ENCODE data around the gene PRDM16. TPM values are rescaled to one million over a fixed set of nuclear protein-coding genes. Genes with fewer than 3 reads are reported as not detected.

Gene PRDM16
- polyA plus RNA-seq, 10 donors: 0.47 to 1.5 (median 0.92) TPM

DNA sequence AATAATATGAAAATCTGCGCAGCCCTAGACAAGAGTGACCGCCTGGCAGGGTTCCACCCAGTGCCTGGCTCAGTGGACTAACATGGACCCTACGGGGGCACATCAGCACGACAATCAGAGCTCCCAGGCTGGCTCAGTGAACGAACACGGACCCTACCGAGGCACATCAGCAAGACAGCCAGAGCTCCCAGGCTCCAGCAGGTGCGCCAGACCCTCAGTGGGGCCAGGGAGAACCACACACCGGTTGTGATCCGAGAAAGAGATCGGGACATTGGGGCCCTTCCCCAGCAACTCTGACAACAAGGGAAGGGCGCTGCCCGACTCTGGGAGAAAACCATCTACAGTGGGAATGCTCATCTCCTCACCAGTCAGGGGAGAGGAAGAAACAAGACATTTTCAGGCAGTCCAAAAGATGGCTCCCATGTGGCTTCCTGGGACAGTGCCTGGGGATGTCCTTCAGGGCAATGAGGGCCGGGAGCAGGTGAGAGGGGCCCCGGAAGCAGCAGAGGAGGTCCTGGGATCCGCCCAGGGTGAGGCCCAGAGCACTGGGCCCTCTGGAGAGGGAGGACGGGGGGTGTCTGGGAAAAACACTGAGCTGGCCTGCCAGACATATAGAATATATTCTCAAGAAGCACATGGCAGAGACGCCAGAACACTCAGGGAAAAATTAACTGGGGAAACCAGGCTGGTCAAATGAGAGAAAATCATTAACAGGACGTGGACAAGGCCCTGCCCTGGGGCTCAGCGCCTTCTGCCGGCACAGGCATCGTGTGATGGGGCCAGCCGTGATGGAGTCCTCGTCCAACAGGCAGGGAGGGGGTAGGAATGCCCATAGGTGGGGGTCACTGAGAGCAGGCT is 390.3 kb downstream of the PRDM16 start:
- DNase-seq: no peak

DNA sequence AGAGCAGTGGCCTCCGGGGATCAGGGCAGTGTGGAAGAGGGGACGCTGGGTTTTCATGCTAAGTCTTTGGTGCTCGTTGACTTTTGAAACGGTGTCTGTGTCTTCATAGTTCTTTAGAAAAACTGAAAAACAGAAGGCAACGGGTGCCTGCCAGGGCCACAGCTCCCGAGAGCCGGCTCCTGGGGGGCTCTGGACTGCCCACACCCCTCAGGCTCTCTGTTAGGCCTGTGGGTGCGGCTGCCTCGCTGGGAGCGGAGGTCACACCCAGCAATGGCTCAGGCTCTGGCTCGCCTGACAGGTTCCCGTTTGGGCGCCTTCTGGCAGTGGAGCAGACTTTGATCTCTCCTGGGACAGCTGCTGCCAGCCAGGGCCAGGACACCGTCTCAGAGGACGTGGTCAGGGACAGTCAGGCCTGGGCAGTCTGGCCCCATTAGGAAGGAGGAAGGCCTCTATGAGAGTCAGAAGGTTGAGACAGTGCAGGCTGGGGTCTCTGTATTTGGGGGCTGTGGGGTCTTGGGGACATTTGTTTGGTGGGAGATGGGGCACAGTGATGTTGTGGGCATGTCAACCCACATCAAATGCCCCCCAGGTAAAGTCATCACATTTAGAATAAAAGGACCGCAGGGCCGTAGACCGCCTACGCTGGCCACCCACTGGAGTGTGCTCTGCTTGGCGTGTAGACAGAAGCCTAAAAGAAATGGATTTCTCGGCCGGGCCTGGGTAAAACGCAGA is 391.1 kb downstream of the PRDM16 start:
- no peak for DNase-seq

DNA sequence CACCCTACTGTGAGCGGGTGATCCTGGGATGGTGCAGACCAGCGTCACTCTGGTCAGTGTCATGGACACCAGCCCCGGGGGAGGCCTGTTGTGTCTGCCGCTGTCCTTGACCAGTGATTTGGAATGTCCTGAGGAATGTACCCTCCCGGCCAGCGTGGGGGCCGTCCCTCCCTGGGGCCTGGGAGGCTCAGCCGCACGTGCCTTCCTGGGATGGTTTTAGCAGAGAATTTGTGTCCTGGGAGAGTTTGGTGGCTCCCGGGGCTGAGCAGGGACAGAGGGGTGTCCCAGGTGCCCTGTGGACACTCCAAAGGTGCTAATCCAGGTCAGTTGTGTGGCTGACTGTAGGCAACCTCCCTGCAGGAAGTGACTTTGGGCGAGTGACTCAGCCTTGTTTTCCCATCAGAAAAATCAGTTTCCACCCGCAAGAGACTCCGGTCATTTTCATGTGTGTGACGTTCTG is 391.7 kb downstream of the PRDM16 start:
- no peak for DNase-seq

DNA sequence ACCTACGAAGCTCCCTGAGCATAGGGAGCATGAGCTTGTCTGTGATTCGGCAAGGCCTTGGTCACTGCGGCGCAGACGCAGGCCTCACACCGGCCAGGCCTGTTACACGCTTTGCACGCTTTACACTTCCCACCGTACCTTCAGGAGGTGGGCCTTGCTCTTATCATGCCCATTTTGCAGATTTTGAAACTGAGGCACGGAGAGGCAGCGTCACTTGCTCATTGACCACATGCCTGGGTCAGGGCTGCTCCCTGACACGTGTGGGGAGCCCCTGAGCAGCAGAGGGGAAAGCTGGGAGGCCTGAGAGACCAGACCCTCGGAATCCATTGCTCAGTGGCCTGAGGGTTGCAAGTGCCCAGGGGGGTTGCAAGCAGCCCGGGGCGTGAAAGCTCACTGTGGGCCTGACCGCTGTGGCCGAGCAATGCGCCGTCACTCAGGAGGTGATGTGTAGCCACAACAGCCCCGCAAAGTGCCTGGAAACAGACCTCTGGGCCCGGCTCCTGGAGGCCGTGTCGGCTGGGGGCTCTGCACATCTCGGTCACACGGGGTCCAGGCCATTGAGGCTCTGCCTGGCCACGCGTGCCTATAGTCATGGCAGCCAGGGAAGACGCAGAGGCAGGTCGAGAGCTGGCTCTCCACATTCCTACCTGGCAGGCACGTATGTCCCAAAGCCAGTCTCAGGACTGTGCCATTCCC is 392.4 kb downstream of the PRDM16 start:
- no peak for DNase-seq

DNA sequence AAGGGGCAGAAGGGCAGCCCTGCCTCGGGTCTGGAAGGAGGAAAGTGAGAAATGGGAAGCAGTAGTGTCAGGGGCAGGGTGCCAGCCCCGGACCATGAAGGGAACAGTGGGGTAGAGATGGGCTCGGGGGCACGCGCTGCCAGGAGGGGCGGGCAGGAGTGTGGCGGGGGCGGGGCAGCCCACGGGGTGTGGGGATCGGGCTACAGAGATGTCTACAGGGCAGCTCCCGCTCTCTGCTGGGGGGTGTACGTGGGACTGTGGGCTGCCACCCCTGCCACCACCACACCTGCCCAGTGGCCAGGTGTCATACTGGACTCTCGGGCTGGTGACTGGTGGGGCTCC is 392.9 kb downstream of the PRDM16 start:
- no peak for DNase-seq

DNA sequence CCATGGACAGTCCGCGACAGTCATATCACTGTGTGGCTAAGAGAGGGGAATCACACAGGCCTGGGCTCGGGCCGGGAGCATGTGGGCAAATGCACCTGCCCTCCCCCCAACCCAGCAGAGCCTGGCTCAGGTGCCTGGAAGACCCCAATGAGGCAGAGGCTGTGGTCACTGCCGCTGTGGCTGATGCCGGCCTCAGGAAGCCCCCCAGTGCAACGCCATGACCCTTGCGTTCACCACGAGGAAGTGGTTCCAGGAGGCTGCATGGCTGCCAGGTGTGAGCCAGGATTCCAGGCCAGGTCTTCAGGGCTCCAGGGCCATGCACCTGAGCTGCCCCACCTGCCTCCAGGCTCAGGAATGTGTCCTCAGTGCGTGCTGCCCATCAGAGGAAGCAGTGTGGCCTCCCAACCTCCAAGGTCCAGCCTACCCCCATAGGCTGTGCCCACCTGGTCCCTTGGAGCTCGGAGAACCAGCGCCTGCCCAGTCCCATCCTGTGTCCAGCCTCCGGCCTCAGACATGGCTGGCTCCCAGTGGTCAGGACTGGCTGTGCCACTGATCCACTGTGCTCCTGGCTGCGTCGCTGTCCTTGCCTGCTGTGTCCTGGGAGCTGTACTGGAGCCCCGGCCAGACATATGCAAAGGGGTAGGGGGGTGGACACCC is 393.5 kb downstream of the PRDM16 start:
- DNase-seq: no peak

DNA sequence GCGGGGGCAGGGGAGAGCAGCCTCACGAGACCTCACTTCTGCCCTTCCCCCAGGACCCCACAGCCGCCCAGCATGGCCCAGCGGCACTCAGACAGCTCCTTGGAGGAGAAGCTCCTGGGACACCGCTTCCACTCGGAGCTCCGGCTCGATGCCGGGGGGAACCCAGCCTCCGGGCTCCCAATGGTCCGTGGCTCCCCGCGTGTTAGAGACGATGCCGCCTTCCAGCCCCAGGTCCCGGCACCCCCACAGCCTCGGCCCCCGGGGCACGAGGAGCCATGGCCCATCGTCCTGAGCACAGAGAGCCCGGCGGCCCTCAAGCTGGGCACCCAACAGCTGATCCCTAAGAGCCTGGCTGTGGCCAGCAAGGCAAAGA is 394.0 kb downstream of the PRDM16 start:
- no peak for DNase-seq

DNA sequence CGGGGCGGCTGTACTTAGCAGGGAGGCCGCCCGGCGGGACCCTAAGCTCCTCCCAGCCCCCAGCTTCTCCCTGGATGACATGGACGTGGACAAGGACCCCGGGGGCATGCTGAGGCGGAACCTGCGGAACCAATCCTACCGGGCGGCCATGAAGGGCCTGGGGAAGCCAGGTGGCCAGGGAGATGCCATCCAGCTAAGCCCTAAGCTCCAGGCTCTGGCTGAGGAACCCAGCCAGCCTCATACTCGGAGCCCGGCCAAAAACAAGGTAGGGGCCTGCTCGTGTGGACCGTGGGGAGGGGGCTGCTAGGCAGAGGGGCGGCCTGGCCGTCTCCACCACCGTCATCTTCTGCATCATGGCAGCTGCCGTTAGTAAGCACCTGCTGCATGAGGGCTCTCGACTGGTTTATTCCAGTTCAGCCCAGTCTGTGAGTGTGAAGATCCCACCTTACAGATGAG is 394.4 kb downstream of the PRDM16 start:
- no peak for DNase-seq

DNA sequence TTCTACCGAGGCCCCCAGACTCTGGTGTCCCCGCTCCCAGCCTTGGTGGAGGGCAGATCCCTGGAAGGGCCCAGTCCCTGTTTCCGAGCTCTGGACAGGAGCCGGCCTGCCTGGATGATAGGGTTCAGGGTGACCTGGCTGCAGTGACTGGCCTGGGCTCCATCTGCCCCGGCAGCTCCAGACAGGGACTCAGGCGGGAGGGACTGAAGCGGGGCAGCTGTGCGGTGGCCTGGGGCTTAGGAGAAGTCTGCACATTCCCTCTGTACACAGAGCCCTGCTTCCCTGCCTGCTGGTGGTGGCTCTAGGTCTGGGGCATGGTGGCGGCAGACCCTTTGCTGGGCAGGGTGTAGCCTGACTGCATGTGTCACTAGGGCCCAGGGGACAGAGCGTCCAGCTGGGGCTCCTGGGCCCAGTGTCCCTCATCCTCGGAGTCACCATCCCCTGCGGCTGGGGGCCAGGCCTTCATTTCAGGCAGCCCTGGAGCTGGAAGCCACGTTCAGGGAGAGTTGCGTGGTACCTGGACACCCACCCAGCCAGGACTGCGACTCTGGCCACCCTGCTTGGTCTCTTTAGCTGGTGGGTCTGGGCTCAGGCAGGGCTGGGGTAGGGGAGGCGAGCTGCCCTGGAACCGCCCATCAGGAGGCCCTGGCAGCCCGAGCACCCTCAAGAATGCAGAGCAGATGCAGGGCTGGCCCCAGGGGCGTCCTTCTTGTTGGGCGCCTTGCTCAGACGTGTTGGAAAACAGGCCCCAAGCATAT is 395.1 kb downstream of the PRDM16 start:
- no peak for DNase-seq

DNA sequence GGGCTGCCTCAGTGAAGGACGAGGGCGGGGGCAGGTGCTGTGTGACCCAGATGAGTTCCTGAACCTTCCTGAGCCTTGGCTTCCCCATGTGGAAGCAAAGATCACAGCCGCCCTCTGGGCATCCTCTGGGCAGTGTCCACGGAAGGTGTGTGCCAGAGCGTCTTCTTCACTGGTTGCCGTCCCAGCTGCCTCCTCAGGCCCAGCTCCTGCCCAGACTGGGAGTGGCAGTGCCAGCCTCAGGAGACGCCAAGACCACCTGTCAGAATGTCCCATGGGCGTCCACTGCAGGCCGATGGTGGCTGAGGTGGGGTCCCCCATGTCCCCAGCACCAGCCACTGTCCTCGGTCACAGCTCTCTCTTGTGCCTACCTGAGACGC is 395.6 kb downstream of the PRDM16 start:
- no peak for DNase-seq

DNA sequence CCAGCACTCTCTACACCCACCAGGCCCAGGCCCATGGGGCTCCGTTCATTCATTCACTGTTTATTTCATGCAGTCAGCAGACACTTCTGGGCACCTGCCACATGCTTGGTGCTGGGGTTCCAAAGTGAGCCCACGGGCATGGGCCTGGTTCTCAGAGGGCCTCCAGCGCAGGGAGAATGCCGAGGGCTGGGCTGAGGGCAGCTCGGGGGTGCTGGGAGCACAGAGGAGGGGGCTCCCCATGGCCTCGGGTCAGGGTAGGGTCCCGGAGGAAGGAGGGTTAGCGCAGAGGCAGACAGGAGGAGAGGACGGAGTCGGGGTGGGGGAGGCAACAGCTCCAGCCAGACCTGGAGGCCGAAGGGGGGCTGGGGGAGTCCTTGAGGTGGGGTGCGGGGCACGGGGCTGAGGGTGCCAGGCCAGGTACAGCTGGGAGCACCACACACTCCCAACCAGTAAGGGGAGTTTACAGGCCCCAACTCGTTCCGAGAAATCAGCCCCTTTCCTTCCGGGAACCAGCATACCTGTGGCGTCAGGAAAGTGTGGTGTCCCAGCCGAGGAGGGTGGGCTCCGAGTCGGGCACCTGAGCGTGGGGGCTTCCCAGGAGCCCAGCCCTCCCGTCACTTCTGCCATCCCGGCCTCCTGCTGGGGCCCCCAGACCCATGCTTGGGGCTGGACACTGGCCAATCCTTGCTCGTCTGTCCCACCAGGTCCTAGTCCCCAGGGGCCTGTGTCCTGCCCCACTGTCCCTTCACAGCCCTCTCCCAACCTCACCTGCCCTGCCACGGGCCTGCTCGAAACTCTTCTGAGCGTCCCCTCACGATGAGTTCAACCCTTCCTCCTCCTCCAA is 396.3 kb downstream of the PRDM16 start:
- DNase-seq: no peak

DNA sequence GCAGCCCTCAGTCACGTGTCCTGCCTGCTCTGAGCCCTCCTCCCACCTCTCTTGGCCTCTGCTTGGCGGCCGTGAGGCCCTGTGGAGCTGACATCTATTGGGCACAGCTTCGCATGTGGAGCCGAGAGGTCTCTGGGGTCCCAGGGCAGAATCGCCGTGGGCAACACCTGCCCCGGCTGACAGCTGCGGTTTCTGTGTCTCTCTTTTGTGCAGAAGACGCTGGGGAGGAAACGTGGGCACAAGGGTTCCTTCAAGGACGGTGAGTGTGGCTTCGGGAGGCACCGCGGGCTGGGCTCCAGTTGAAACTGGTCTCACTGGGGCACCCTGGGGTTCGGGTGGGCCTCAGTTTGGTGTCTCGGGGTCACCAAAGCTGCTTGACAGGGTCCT is 396.9 kb downstream of the PRDM16 start:
- no peak for DNase-seq

DNA sequence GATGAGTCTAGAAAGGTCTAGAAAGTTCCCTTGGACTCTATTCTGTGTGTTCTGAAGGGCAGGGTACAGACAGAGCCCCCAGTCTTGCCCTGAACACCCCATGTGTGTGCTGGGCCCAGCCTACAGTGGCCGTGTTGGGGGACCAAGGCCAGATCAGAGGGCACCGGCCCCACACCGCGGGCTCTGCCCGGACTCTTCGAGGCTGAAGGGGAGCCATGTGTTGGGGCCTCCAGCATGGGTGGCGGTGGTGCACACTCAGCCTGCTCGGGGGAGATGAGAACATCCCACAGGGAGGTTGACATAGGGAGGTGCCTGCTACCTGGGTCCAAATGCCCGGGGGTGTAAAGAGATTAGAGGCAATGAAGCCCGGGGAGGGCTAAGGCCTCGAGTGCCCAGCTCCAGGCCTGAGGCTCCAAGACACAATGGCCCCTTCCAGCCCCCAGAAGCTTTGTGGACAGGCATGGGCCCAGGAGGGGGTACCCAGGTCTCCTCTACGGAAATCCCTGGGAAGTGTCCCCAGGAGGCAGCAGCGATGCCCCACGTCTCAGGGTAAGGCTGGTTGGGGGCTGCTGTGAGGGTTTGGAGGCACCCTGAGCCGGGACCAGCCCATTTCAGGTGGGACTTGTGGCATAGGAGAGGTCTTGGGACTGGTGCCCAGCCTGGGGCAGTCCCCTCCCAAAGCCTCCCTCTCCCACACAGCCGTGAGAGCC is 397.5 kb downstream of the PRDM16 start:
- no peak for DNase-seq

DNA sequence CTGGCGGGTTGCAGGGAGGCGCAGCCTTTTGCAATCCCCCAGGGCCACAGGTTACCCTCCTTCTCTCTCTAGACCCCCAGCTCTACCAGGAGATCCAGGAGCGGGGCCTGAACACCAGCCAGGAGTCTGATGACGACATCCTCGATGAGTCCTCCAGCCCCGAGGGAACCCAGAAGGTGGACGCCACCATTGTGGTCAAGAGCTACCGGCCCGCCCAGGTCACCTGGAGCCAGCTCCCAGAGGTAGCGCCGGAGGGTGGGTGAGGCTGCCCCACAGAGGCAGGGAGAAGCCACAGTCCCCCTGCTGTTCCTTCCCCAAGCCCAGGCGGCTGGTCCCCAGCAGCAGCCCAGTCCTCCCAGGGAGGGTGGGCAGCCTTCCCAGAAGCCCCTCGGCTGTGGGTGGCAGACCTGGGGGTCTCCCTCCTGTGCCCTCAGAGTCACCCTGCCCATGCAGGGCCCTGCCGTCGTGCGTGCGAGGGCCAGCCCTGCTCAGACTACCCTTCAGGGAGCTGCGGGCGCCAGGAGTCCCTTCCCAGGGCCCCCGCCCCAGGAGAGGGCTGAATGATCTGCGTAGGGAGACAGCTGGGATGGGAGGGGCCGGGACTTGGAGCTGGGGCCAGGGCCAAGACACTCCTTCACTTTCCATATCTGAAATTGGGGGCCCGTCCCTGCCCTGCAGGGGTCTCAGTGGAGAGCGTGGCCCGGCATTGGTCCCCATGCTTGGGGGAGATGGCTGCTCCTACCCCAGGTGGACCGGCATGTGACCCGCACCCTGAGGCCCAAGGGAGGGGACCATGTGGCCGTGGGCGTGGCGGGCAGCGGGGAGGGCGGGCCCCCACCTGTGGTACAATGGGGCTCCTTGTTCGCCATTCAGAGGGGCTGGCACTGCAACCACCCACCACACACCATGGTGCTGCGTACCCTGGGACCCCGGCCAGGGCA is 398.4 kb downstream of the PRDM16 start:
- no peak for DNase-seq

DNA sequence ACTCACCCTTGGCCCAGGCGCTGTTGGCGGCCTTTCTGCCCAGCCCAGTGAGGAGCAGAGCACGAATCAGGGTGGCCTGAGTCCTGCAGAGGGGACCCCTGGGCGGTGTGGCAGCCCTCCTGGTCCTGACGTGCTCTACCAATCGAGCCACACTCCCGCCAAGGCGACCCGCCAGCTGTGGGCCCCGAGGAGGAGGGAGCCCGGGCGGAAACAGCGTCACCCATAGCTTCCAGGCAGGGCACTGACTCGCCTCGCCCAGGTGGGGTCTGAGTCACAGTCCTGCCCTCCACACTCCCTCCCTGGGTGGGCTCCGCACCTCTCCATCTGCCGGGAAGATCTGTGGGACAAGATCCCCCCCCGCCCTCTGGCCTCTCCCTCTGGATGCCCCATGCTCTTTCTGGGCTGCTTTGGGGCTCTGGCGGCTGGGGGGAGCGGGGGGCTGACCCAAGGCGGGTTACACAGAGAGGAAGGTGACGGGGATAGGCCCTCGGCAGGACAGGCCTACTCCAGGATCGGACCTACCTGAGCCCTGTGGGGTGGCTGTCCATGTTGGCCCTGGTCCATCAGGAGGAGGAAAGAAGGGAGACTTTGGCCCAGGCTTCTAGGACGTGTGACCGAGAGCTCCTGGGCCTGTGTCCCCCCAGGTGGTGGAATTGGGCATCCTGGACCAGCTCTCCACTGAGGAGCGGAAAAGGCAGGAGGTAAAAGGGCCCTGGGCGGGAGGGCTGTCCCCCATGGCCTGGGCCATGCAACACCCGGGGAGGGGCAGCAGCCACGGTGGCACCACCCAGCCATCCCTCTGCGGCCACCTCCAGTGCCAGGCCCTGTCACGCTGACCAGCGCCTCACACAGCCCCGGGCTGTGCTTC is 399.5 kb downstream of the PRDM16 start:
- no peak for DNase-seq

DNA sequence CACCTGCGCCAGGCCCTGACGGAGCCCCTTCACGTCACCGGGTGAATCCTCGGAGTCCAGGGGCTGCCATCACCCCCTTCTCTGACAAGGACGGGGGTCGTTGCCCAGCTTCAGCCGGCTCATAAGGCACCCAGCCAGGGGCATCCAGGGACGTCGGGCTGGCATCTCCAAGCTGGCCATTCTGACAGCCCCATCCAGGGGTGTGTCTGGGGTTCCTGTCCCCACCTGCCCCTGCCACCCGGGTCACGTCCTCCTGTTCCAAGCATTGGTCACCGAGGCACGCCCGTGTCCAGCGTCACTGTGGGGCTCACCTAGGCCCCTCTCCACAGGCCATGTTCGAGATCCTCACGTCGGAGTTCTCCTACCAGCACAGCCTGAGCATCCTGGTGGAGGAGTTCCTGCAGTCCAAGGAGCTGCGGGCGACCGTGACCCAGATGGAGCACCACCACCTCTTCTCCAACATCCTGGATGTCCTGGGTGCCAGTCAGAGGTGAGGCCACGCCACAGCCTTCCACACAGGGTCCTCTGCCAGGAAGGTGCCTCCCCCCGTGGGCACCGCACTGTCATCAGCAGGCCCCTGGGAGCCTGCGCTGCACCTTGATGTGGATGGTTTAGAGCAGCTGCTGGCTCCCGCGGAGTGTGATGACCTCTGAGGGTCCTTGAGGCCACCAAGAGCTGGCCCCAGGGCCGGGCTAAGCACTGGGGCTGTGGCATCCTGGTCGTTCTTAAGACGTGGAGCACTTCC is 400.3 kb downstream of the PRDM16 start:
- no peak for DNase-seq
